Measurements from ENCODE around the gene AMACR.

DNA sequence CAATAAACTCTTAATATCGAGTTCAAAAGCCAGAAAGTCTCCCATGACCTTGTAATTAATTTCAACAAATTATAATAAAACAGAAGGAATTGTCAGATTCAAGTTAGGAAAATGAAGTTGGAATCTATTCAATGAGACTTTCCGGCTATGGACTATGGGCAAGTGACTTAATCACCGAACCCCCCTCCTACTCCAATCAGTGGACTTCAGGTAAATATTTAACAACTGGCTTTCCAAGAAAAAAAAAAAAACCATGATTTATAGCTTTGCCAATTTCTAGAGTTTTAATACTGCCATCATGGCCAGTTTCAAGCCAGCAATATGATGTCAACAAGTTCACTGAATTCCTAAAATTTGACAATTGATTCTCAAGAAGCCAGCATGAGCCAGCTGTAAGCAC, 27.8 kb downstream of the AMACR start:
- no peak for TF ChIP-seq POLR2A (IDR thresholded peaks at IDR 0.05; ENCODE audit: extremely low read depth, insufficient read length)
- no peak for TF ChIP-seq CTCF (IDR thresholded peaks at IDR 0.05; ENCODE audit: low read depth, low read length)
- TF ChIP-seq MAX (IDR thresholded peaks at IDR 0.05; ENCODE audit: low read depth, low read length), result no peak

Measured in NB4 (cell line).